Activated T-cell treated with anti-CD3 and anti-CD28 coated beads, Interleukin-2, amount 50 U/mL, for 24 hours (primary cell): ENCODE data around the gene ZBTB47.

Source experiments
- DNase-seq: peaks from one replicate; pipeline ENCODE4 v3.0.0-alpha.2; 2020
- H3K27ac Mint-ChIP-seq: 2 replicates; pipeline ENCODE4 v1.8.0; 2020; ENCODE audit warnings: mild to moderate bottlenecking, mixed read lengths
- H3K27me3 Mint-ChIP-seq: 2 replicates; pipeline ENCODE4 v1.8.0; 2020; ENCODE audit warnings: mixed read lengths
- H3K36me3 Mint-ChIP-seq: 2 replicates; pipeline ENCODE4 v1.8.0; 2020; ENCODE audit warnings: low read depth, mixed read lengths
- H3K4me1 Mint-ChIP-seq: 2 replicates; pipeline ENCODE4 v1.8.0; 2020; ENCODE audit warnings: low read depth, mixed read lengths
- H3K4me3 Mint-ChIP-seq: 2 replicates; pipeline ENCODE4 v1.8.0; 2020; ENCODE audit warnings: mild to moderate bottlenecking, moderate library complexity, mixed read lengths
- H3K9me3 Mint-ChIP-seq: 2 replicates; pipeline ENCODE4 v1.8.0; 2020; ENCODE audit warnings: mixed read lengths

The ZBTB47 gene

DNA sequence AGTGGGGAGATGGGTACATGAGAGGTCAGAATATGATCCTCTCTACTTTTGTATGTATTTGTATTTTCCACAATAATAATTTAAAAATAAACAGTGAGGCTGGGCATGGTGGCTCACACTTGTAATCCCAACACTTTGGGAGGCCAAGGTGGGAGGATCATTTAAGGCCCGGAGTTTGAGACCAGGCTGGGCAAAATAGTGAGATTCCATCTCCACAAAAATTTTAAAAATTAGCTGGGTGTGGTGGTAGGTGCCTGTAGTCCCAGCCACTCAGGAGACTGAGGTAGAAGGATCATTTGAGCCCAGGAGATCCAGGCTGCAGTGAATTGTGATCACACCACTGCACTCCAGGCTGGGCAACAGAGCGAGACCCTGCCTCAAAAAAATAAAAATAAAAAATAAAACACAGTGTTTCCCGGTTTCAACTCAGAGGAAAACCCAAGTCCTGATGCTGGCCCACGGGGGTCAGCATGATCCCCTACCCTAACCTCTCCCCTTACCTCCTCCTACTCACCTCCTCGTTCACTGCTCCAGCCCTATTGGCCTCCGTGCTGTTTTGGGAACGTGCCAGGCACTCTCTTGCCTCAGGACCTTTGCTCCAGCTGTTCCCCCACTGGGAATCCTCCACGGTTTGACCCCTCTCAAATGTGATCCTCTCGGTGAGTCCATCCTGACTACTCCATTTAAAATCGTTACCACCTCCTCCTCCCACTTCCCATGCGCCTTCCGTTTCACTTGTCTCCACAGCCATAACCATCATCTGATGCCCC, 29.0 kb downstream of the ZBTB47 start:
- Mint-ChIP-seq H3K27me3 (peaks cover 37% of the 10 kb centered on the region), H3K27ac (no peak overlapping the region), H3K9me3 (peaks cover 7% of the 10 kb centered on the region), H3K36me3 (no peaks in the 10 kb centered on the region), H3K4me3 (no peak overlapping the region), H3K4me1 (peaks cover 21% of the 10 kb centered on the region)
- DNase-seq: no peak

GRCh38 chr3:42683875-42684598, 30.5 kb downstream of the ZBTB47 start:
- no peak overlapping the region for H3K27ac Mint-ChIP-seq
- peaks cover 1% of the 10 kb centered on the region for H3K9me3 Mint-ChIP-seq
- H3K36me3 Mint-ChIP-seq: no peaks in the 10 kb centered on the region
- H3K27me3 Mint-ChIP-seq: peaks cover 37% of the 10 kb centered on the region
- H3K4me3 Mint-ChIP-seq: no peak overlapping the region
- DNase-seq: peak; percentile 49
- peaks cover 21% of the 10 kb centered on the region for H3K4me1 Mint-ChIP-seq

DNA sequence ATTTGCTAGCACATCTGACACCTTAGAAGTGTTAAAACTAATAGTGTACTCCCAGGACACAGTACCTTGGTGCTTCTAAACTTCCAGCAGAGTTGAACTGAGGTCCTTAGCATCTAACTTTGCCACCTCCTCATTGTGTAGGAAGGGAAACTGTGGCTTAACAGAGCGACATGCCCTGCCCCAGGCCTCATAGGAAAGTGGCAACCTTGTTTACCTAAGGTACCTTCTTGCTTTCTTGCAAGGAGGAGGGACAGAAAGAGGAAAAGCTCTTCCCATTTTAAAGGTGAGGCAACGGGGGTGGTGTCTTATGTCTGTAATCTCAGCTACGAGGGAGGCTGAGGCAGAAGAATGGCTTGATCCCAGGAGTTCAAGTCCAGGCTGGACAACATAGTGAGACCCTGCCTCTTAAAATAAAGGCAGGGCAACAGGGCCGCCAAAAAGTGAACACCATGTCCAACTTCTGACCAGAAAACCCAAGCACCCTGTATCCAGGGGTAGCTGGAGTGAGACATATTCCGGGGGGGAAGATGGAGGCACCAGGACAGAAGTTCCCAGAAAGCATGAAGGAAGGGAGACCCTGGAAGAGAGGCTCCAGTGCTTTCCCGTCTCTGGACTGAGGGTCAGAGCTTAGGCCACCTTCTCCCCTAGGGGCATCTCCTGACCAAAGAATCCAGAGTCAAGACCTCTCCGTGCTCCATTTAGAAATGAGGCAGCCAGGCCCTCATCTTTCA, 31.3 kb downstream of the ZBTB47 start:
- Mint-ChIP-seq H3K4me3 (no peak overlapping the region), H3K27ac (no peak overlapping the region), H3K27me3 (peaks cover 37% of the 10 kb centered on the region)

GRCh38 chr3:42685363-42685881, 31.9 kb downstream of the ZBTB47 start, which contains the start of gene KLHL40:
Gene KLHL40, plus strand, starts transcription at chr3:42685537. Its CDS starts 82 bp downstream, at chr3:42685619.
- Mint-ChIP-seq H3K4me1 (peaks cover 10% of the 10 kb centered on the region), H3K27ac (no peak within 1 kb of the TSS), H3K4me3 (peak within 1 kb of the TSS; percentile 43), H3K9me3 (no peaks in the 10 kb centered on the region), H3K36me3 (no peaks in the 10 kb centered on the region), H3K27me3 (peaks cover 37% of the 10 kb centered on the region)
- no peak for DNase-seq

More for the DNA sequence above, 31.3 kb downstream of the ZBTB47 start:
- Mint-ChIP-seq H3K36me3 (no peaks in the 10 kb centered on the region), H3K4me1 (peaks cover 16% of the 10 kb centered on the region), H3K9me3 (no peaks in the 10 kb centered on the region)
- DNase-seq: no peak

- no peaks in the 10 kb centered on the region for H3K9me3 Mint-ChIP-seq
- H3K27me3 Mint-ChIP-seq: peaks cover 37% of the 10 kb centered on the region
- H3K27ac Mint-ChIP-seq: no peak overlapping the region
- no peak for DNase-seq
- H3K4me1 Mint-ChIP-seq: peaks cover 10% of the 10 kb centered on the region
- H3K36me3 Mint-ChIP-seq: no peaks in the 10 kb centered on the region
- H3K4me3 Mint-ChIP-seq: peak overlapping the region; percentile 43
Measured at GRCh38 chr3:42685891-42686820, 32.7 kb downstream of the ZBTB47 start.

- DNase-seq: no peak
- Mint-ChIP-seq H3K36me3 (no peaks in the 10 kb centered on the region), H3K4me3 (no peak overlapping the region), H3K4me1 (peaks cover 10% of the 10 kb centered on the region), H3K27ac (no peak overlapping the region), H3K27me3 (peaks cover 34% of the 10 kb centered on the region), H3K9me3 (no peaks in the 10 kb centered on the region)
Measured at GRCh38 chr3:42686832-42687650, 33.5 kb downstream of the ZBTB47 start.

GRCh38 chr3:42688016-42688415, 34.5 kb downstream of the ZBTB47 start:
- Mint-ChIP-seq H3K27ac (no peak overlapping the region), H3K4me3 (no peak overlapping the region), H3K4me1 (peaks cover 10% of the 10 kb centered on the region), H3K36me3 (no peaks in the 10 kb centered on the region), H3K9me3 (no peaks in the 10 kb centered on the region), H3K27me3 (peaks cover 29% of the 10 kb centered on the region)
- no peak for DNase-seq

GRCh38 chr3:42688487-42689420, 35.3 kb downstream of the ZBTB47 start:
- DNase-seq: no peak
- Mint-ChIP-seq H3K27me3 (peaks cover 28% of the 10 kb centered on the region), H3K36me3 (no peaks in the 10 kb centered on the region), H3K27ac (no peak overlapping the region), H3K4me1 (peaks cover 10% of the 10 kb centered on the region), H3K4me3 (no peak overlapping the region), H3K9me3 (no peaks in the 10 kb centered on the region)

DNA sequence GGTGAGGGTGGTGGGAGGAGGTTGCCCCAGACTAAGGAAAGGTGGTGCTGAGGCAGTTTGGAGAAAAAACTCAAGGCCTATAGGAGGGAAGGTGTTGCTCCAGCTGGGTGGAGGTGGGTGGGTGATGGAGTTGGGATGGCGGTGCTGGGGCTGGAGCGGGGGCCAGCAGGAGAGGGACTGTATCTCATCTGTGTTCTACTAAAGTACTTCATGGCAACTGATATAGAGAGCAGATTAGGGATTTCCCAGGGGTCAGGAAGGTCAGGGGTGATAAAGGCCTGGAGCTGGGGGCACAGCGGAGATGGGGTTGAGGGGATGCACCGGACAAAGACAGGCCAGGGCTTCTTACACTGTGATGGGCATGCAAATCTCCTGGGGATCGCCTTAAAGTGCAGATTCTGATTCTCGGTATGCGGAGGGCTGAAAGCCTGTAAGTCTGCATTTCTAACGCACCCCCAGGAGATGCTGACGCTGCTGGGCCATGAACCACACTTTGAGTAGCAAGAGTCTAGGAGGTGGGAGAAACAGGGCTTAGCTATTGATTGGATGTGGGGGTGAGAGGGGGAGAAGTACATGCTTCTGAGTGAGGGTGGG, 36.0 kb downstream of the ZBTB47 start:
- no peaks in the 10 kb centered on the region for H3K36me3 Mint-ChIP-seq
- H3K4me3 Mint-ChIP-seq: no peak overlapping the region
- DNase-seq: no peak
- peaks cover 6% of the 10 kb centered on the region for H3K4me1 Mint-ChIP-seq
- no peaks in the 10 kb centered on the region for H3K9me3 Mint-ChIP-seq
- H3K27ac Mint-ChIP-seq: no peak overlapping the region
- H3K27me3 Mint-ChIP-seq: peaks cover 26% of the 10 kb centered on the region

DNA sequence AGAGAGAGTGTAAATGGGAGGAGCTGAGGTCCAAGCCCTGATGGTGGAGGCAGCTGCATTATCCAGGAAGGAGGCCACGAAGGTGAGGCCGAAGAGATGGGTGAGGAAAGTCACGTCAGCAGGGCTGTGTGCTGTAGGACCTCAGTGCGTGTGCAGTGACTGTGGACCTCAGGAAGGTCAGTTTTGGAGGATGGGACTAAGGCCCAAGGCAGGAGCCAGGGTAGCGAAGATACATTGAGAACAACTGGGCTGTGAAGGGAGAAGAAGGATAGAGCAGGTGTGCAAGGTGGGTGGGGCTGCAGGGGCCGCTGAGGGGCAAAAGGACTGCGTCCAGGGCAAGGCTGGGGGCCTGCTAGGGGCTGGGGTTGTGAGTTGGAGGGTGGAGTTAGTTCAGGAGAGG, 36.7 kb downstream of the ZBTB47 start:
- no peak overlapping the region for H3K4me3 Mint-ChIP-seq
- DNase-seq: peak; percentile 13
- peaks cover 3% of the 10 kb centered on the region for H3K4me1 Mint-ChIP-seq
- H3K27me3 Mint-ChIP-seq: peaks cover 20% of the 10 kb centered on the region
- no peak overlapping the region for H3K27ac Mint-ChIP-seq
- H3K36me3 Mint-ChIP-seq: no peaks in the 10 kb centered on the region
- H3K9me3 Mint-ChIP-seq: no peaks in the 10 kb centered on the region

- peaks cover 13% of the 10 kb centered on the region for H3K27me3 Mint-ChIP-seq
Measured at GRCh38 chr3:42690766-42691680, 37.5 kb downstream of the ZBTB47 start.

More at GRCh38 chr3:42690766-42691680, 37.5 kb downstream of the ZBTB47 start:
- no peak overlapping the region for H3K27ac Mint-ChIP-seq
- no peak overlapping the region for H3K4me3 Mint-ChIP-seq
- peak; percentile 20 for DNase-seq
- no peaks in the 10 kb centered on the region for H3K9me3 Mint-ChIP-seq
- no peaks in the 10 kb centered on the region for H3K36me3 Mint-ChIP-seq
- H3K4me1 Mint-ChIP-seq: no peaks in the 10 kb centered on the region
